ENCODE data around the gene BBX. TPM values are rescaled to one million over a fixed set of nuclear protein-coding genes. Genes with fewer than 3 reads are reported as not detected.

BBX gene
- total RNA-seq, 8 experiments from 2014 or later = 19.4 to 80.6 (median 46.5) TPM

- Histone ChIP-seq H3K4me3 (no peak overlapping the region), H3K27ac (no peak overlapping the region), H3K4me1 (replicated peaks in 1 of 2) (no peaks in the 10 kb centered on the region)
- in situ Hi-C loops (cut with MboI; ENCODE audit: low pct_unique_long_range_greater_than_20kb in 2 of 9, low sequenced_read_pairs in 9 of 9, unreplicated experiment in 9 of 9) = no loop called here
- ATAC-seq (replicated peaks in 6 of 8) = no peak
- WGBS, 10 experiments = 57 to 100% (median 100%) methylated on average over 1 of the region's 3 CpGs; no CpG with 5 or more reads in 3 of the 10 experiments
Observed at GRCh38 chr3:107620534-107620933, 97.8 kb downstream of the BBX start.

DNA sequence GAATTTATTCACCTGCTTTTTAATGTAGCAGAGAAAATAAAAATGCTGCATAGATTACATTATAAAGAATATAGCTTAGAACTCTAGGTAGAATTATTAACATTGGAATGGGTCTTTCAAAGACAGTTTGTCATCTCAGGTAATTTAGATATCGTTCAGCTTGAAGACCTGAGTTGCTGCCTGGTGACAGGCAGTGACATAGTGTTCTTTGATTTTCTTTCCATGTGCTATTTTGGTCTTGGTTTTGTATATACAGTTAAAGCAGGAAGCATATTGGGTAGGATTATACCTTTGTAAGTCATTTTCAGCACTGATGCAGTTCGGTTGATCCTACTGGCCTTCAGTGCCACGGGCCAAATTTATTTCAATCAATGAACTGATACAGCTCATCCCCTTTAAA, 98.7 kb downstream of the BBX start:
- in situ Hi-C loops (cut with MboI; ENCODE audit: low pct_unique_long_range_greater_than_20kb in 2 of 9, low sequenced_read_pairs in 9 of 9, unreplicated experiment in 9 of 9) = no loop called here
- no peak for ATAC-seq (replicated peaks in 6 of 8)
- WGBS, 10 experiments = 75 to 100% (median 92%) methylated on average over 2 to 3 of the region's 3 CpGs; no CpG with 5 or more reads in 1 of the 10 experiments
- Histone ChIP-seq H3K4me3 (no peak overlapping the region), H3K4me1 (replicated peaks in 1 of 2) (no peaks in the 10 kb centered on the region), H3K27ac (no peak overlapping the region)

GRCh38 chr3:107627962-107628542, 105.3 kb downstream of the BBX start:
- no peak overlapping the region for H3K4me3 ChIP-seq
- no peaks in the 10 kb centered on the region for H3K4me1 ChIP-seq (replicated peaks in 1 of 2)
- ATAC-seq (replicated peaks in 6 of 8) = no peak
- H3K27ac ChIP-seq = no peak overlapping the region
- in situ Hi-C loops (cut with MboI; ENCODE audit: low pct_unique_long_range_greater_than_20kb in 2 of 9, low sequenced_read_pairs in 9 of 9, unreplicated experiment in 9 of 9) = no loop called here

DNA sequence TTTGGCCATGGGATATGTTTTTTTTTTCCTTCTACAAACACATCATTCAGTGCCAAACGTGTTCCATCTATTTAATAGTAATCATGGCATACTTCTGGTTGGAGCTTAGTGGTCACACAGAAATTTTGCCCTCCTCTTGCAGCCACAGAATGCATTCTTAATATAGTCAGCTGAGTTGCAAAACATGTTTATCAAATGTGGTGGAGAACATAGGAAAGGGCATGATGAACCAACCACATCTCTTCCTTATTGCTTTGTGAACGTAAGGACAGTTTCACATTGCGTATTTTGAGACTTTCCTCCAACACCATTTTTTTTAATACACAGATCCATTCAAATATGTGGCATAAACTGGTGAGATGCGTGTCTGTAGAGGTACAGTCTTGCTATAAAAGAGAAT, 106.8 kb downstream of the BBX start:
- H3K4me3 ChIP-seq = no peak overlapping the region
- in situ Hi-C loops (cut with MboI; ENCODE audit: low pct_unique_long_range_greater_than_20kb in 2 of 9, low sequenced_read_pairs in 9 of 9, unreplicated experiment in 9 of 9) = no loop called here
- no peak for ATAC-seq (replicated peaks in 6 of 8)
- H3K27ac ChIP-seq = no peak overlapping the region
- no peaks in the 10 kb centered on the region for H3K4me1 ChIP-seq (replicated peaks in 1 of 2)
- 70 to 100% (median 94%) methylated on average over 2 to 4 of the region's 4 CpGs; no CpG with 5 or more reads in 1 of the 10 experiments for WGBS, 10 experiments

DNA sequence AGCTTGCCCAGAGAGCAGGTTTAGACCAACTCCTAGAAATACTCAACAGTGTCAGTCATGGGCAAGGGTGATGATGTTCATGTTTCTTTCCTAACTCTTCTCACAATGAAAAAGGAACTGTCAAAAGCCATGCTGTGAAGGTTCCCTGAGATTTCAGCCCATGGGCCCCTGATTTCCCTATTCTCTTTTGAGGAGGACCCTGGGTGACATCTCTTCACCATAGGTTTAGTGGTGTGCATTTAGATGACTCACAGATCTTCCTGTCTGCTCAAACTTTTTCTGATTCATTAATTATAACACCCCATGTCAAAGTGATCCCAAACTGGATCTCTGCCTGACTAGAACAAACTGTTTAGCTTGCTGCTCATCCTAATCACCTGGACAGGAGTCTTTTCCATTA, 108.0 kb downstream of the BBX start:
- no peak for ATAC-seq (replicated peaks in 6 of 8)
- H3K4me3 ChIP-seq = no peak overlapping the region
- H3K4me1 ChIP-seq (replicated peaks in 1 of 2) = no peaks in the 10 kb centered on the region
- H3K27ac ChIP-seq = no peak overlapping the region
- in situ Hi-C loops (cut with MboI; ENCODE audit: low pct_unique_long_range_greater_than_20kb in 2 of 9, low sequenced_read_pairs in 9 of 9, unreplicated experiment in 9 of 9) = no loop called here

DNA sequence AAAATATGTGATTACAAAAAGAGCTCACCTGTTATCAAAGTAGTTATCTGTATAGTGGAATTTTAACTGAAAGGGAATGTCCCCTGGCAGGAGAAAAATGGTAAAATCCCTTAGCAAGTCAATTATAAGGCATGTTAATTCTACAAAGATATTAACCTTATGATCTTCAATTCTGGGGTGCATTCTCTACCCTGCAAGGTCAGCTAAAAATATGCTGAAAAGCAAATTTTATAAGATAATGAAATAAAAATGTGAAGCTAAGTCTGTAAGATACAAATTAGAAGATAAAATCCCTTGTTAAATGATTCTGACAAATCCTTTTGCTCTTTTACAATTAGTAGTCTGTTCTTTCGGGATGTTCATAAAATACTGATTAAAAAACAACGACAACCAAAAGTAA, 109.8 kb downstream of the BBX start:
- Histone ChIP-seq H3K4me3 (no peak overlapping the region), H3K4me1 (replicated peaks in 1 of 2) (no peaks in the 10 kb centered on the region), H3K27ac (no peak overlapping the region)
- ATAC-seq (replicated peaks in 6 of 8) = no peak
- in situ Hi-C loops (cut with MboI; ENCODE audit: low pct_unique_long_range_greater_than_20kb in 2 of 9, low sequenced_read_pairs in 9 of 9, unreplicated experiment in 9 of 9) = no loop called here
- WGBS, 10 experiments = 75 to 100% (median 93%) methylated on average over 2 of the region's 2 CpGs

- WGBS, 10 experiments = 83 to 100% (median 92%) methylated on average over 2 to 3 of the region's 3 CpGs; no CpG with 5 or more reads in 1 of the 10 experiments
- Histone ChIP-seq H3K4me1 (replicated peaks in 1 of 2) (no peaks in the 10 kb centered on the region), H3K27ac (no peak overlapping the region), H3K4me3 (no peak overlapping the region)
- no peak for ATAC-seq (replicated peaks in 6 of 8)
- in situ Hi-C loops (cut with MboI; ENCODE audit: low pct_unique_long_range_greater_than_20kb in 2 of 9, low sequenced_read_pairs in 9 of 9, unreplicated experiment in 9 of 9) = no loop called here
Observed at GRCh38 chr3:107633327-107634098, 110.8 kb downstream of the BBX start.

DNA sequence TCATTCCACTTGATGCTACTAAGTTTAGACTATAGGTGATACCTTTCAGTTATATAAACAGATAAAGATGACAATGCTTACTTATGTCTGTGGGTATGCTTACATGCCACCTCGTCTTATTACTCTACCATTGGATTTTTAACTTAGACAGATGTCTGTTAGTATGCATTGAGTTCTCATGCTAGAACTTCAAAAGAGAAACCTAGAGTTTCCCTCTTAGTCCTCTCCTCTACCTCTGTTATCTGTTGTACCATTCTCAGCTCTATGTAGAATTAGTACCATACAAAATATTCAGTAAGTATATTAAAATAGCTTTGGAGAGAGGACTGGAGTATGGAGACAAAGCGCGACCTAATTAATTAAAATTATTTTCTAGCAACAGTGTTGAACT, 111.3 kb downstream of the BBX start:
- no peak overlapping the region for H3K27ac ChIP-seq
- no peak overlapping the region for H3K4me3 ChIP-seq
- in situ Hi-C loops (cut with MboI; ENCODE audit: low pct_unique_long_range_greater_than_20kb in 2 of 9, low sequenced_read_pairs in 9 of 9, unreplicated experiment in 9 of 9) = no loop called here
- no peaks in the 10 kb centered on the region for H3K4me1 ChIP-seq (replicated peaks in 1 of 2)
- ATAC-seq (replicated peaks in 6 of 8) = no peak
- WGBS, 10 experiments = 82 to 100% (median 96%) methylated on average over 2 to 3 of the region's 3 CpGs; no CpG with 5 or more reads in 4 of the 10 experiments

- in situ Hi-C loops (cut with MboI; ENCODE audit: low pct_unique_long_range_greater_than_20kb in 2 of 9, low sequenced_read_pairs in 9 of 9, unreplicated experiment in 9 of 9) = no loop called here
- WGBS, 10 experiments = 89 to 100% (median 100%) methylated on average over 1 to 4 of the region's 5 CpGs; no CpG with 5 or more reads in 1 of the 10 experiments
- no peaks in the 10 kb centered on the region for H3K4me1 ChIP-seq (replicated peaks in 1 of 2)
Observed at GRCh38 chr3:107637416-107638183, 114.8 kb downstream of the BBX start.

GRCh38 chr3:107641572-107642307, 119.0 kb downstream of the BBX start:
- H3K27ac ChIP-seq = no peak overlapping the region
- 0 to 100% (median 55%) methylated on average over 1 to 2 of the region's 2 CpGs for WGBS, 10 experiments
- in situ Hi-C loops (cut with MboI; ENCODE audit: low pct_unique_long_range_greater_than_20kb in 2 of 9, low sequenced_read_pairs in 9 of 9, unreplicated experiment in 9 of 9) = no loop called here
- peak in 3 of 8 experiments; percentile 63 to 78 (median 77) for ATAC-seq (replicated peaks in 6 of 8)
- no peaks in the 10 kb centered on the region for H3K4me1 ChIP-seq (replicated peaks in 1 of 2)
- H3K4me3 ChIP-seq = no peak overlapping the region

More at GRCh38 chr3:107637416-107638183, 114.8 kb downstream of the BBX start:
- no peak for ATAC-seq (replicated peaks in 6 of 8)
- H3K27ac ChIP-seq = no peak overlapping the region
- no peak overlapping the region for H3K4me3 ChIP-seq

- ATAC-seq (replicated peaks in 6 of 8) = peak in 2 of 8 experiments; percentile 36
- in situ Hi-C loops (cut with MboI; ENCODE audit: low pct_unique_long_range_greater_than_20kb in 2 of 9, low sequenced_read_pairs in 9 of 9, unreplicated experiment in 9 of 9) = no loop called here
- Histone ChIP-seq H3K27ac (no peak overlapping the region), H3K4me1 (replicated peaks in 1 of 2) (no peaks in the 10 kb centered on the region), H3K4me3 (no peak overlapping the region)
- 73 to 100% (median 92%) methylated on average over 1 to 5 of the region's 6 CpGs; no CpG with 5 or more reads in 3 of the 10 experiments for WGBS, 10 experiments
Observed at GRCh38 chr3:107643038-107643883, 120.5 kb downstream of the BBX start.

- no peak overlapping the region for H3K4me3 ChIP-seq
- in situ Hi-C loops (cut with MboI; ENCODE audit: low pct_unique_long_range_greater_than_20kb in 2 of 9, low sequenced_read_pairs in 9 of 9, unreplicated experiment in 9 of 9) = no loop called here
- no peak overlapping the region for H3K27ac ChIP-seq
- peak in 1 of 8 experiments; percentile 33 for ATAC-seq (replicated peaks in 6 of 8)
- H3K4me1 ChIP-seq (replicated peaks in 1 of 2) = no peaks in the 10 kb centered on the region
- WGBS, 10 experiments = 37 to 100% (median 85%) methylated on average over 1 to 3 of the region's 3 CpGs
Observed at GRCh38 chr3:107644631-107645030, 121.9 kb downstream of the BBX start.
